IPS-18a (cell line): Measurements from ENCODE around the gene DAAM1.

Experiments used
- H3K27ac ChIP-seq: one replicate; pipeline ENCODE4 v1.5.1; 2013; ENCODE audit warnings: low read length
- H3K27me3 ChIP-seq: one replicate; pipeline ENCODE4 v1.6.1; 2013; ENCODE audit warnings: mild to moderate bottlenecking, low read length; ENCODE audit not compliant: control insufficient read depth, insufficient read depth
- H3K36me3 ChIP-seq: one replicate; pipeline ENCODE4 v1.6.1; 2013; ENCODE audit warnings: low read depth, low read length; ENCODE audit not compliant: control insufficient read depth
- H3K4me1 ChIP-seq: one replicate; pipeline ENCODE4 v1.6.1; 2013; ENCODE audit warnings: low read depth, low read length; ENCODE audit not compliant: control insufficient read depth
- H3K4me3 ChIP-seq: one replicate; pipeline ENCODE4 v1.5.1; 2013; ENCODE audit warnings: low read length
- H3K9ac ChIP-seq: one replicate; pipeline ENCODE4 v1.6.1; 2013; ENCODE audit warnings: mild to moderate bottlenecking, low read length, moderate library complexity
- H3K9me3 ChIP-seq: one replicate; pipeline ENCODE4 v1.6.1; 2013; ENCODE audit warnings: low read depth, low read length; ENCODE audit not compliant: control insufficient read depth

DAAM1 gene

GRCh38 chr14:59206892-59207291 lies 18.4 kb downstream of the DAAM1 start:
- H3K27ac ChIP-seq, result no peak overlapping the region

GRCh38 chr14:59207506-59207933 lies 19.1 kb downstream of the DAAM1 start:
- peaks cover 5% of the 10 kb centered on the region for H3K4me1 ChIP-seq
- no peak overlapping the region for H3K27ac ChIP-seq
- no peak overlapping the region for H3K9ac ChIP-seq

More at GRCh38 chr14:59206892-59207291, 18.4 kb downstream of the DAAM1 start:
- Histone ChIP-seq H3K4me1 (peaks cover 5% of the 10 kb centered on the region), H3K9ac (no peak overlapping the region), H3K9me3 (no peaks in the 10 kb centered on the region), H3K36me3 (no peaks in the 10 kb centered on the region), H3K4me3 (no peak overlapping the region), H3K27me3 (no peaks in the 10 kb centered on the region)

GRCh38 chr14:59208224-59208814 lies 19.9 kb downstream of the DAAM1 start:
- Histone ChIP-seq H3K9ac (no peak overlapping the region), H3K9me3 (no peaks in the 10 kb centered on the region), H3K4me3 (no peak overlapping the region), H3K4me1 (peaks cover 11% of the 10 kb centered on the region), H3K27me3 (no peaks in the 10 kb centered on the region), H3K27ac (no peak overlapping the region), H3K36me3 (no peaks in the 10 kb centered on the region)

More at GRCh38 chr14:59207506-59207933, 19.1 kb downstream of the DAAM1 start:
- no peak overlapping the region for H3K4me3 ChIP-seq
- no peaks in the 10 kb centered on the region for H3K36me3 ChIP-seq
- H3K27me3 ChIP-seq, result no peaks in the 10 kb centered on the region
- no peaks in the 10 kb centered on the region for H3K9me3 ChIP-seq

- Histone ChIP-seq H3K27ac (no peak overlapping the region), H3K4me1 (peaks cover 16% of the 10 kb centered on the region), H3K36me3 (no peaks in the 10 kb centered on the region), H3K4me3 (no peak overlapping the region), H3K27me3 (no peaks in the 10 kb centered on the region), H3K9ac (no peak overlapping the region), H3K9me3 (no peaks in the 10 kb centered on the region)
These were observed 20.5 kb downstream of the DAAM1 start for GRCh38 chr14:59208954-59209353.

GRCh38 chr14:59210621-59211020 lies 22.2 kb downstream of the DAAM1 start:
- H3K9ac ChIP-seq, result no peak overlapping the region
- H3K27me3 ChIP-seq, result no peaks in the 10 kb centered on the region
- H3K36me3 ChIP-seq, result no peaks in the 10 kb centered on the region
- H3K4me3 ChIP-seq, result no peak overlapping the region
- H3K9me3 ChIP-seq, result no peaks in the 10 kb centered on the region
- H3K27ac ChIP-seq, result no peak overlapping the region
- H3K4me1 ChIP-seq, result peaks cover 17% of the 10 kb centered on the region

GRCh38 chr14:59213368-59214315 lies 25.2 kb downstream of the DAAM1 start:
- Histone ChIP-seq H3K9me3 (no peaks in the 10 kb centered on the region), H3K4me1 (peaks cover 17% of the 10 kb centered on the region), H3K4me3 (no peak overlapping the region), H3K27ac (no peak overlapping the region), H3K36me3 (no peaks in the 10 kb centered on the region), H3K9ac (no peak overlapping the region), H3K27me3 (no peaks in the 10 kb centered on the region)

- Histone ChIP-seq H3K27ac (no peak overlapping the region), H3K36me3 (no peaks in the 10 kb centered on the region), H3K4me3 (no peak overlapping the region), H3K4me1 (peaks cover 17% of the 10 kb centered on the region), H3K9me3 (no peaks in the 10 kb centered on the region), H3K9ac (no peak overlapping the region), H3K27me3 (no peaks in the 10 kb centered on the region)
These were observed 26.3 kb downstream of the DAAM1 start for GRCh38 chr14:59214702-59215302.

- H3K9me3 ChIP-seq, result no peaks in the 10 kb centered on the region
- H3K4me1 ChIP-seq, result peaks cover 17% of the 10 kb centered on the region
- no peaks in the 10 kb centered on the region for H3K27me3 ChIP-seq
- no peaks in the 10 kb centered on the region for H3K36me3 ChIP-seq
- no peak overlapping the region for H3K4me3 ChIP-seq
- H3K9ac ChIP-seq, result no peak overlapping the region
- no peak overlapping the region for H3K27ac ChIP-seq
These were observed 26.9 kb downstream of the DAAM1 start for GRCh38 chr14:59215322-59215721.

GRCh38 chr14:59215757-59216156 lies 27.3 kb downstream of the DAAM1 start:
- H3K27me3 ChIP-seq, result no peaks in the 10 kb centered on the region
- no peak overlapping the region for H3K9ac ChIP-seq
- H3K4me1 ChIP-seq, result peaks cover 17% of the 10 kb centered on the region
- no peaks in the 10 kb centered on the region for H3K36me3 ChIP-seq
- H3K9me3 ChIP-seq, result no peaks in the 10 kb centered on the region
- H3K27ac ChIP-seq, result no peak overlapping the region
- no peak overlapping the region for H3K4me3 ChIP-seq

GRCh38 chr14:59217011-59217410 lies 28.5 kb downstream of the DAAM1 start:
- Histone ChIP-seq H3K4me1 (peaks cover 20% of the 10 kb centered on the region), H3K9ac (no peak overlapping the region), H3K4me3 (no peak overlapping the region), H3K9me3 (no peaks in the 10 kb centered on the region), H3K36me3 (no peaks in the 10 kb centered on the region), H3K27ac (no peak overlapping the region), H3K27me3 (no peaks in the 10 kb centered on the region)

GRCh38 chr14:59221568-59221967 lies 33.1 kb downstream of the DAAM1 start:
- Histone ChIP-seq H3K4me3 (no peak overlapping the region), H3K36me3 (no peaks in the 10 kb centered on the region), H3K27ac (no peak overlapping the region), H3K9ac (no peak overlapping the region), H3K9me3 (no peaks in the 10 kb centered on the region), H3K27me3 (no peaks in the 10 kb centered on the region), H3K4me1 (peaks cover 9% of the 10 kb centered on the region)
